Rectal smooth muscle tissue (tissue), 1 donor: ENCODE measurements around the gene KLHL6.
"Not testable (repeated sequence)": the region's sequence is repeated elsewhere in the genome, so short reads cannot be mapped to it uniquely, and the experiment has no call there.

Experiments
- H3K27ac ChIP-seq: one replicate; pipeline ENCODE4 v1.7.0; 2013; ENCODE audit warnings: low read depth, low read length, inconsistent platforms
- H3K27me3 ChIP-seq: one replicate; pipeline ENCODE4 v1.7.0; 2013; ENCODE audit warnings: low read length; ENCODE audit not compliant: control insufficient read depth, insufficient read depth
- H3K36me3 ChIP-seq: one replicate; pipeline ENCODE4 v1.7.0; 2013; ENCODE audit warnings: low read length; ENCODE audit not compliant: control insufficient read depth, insufficient read depth
- H3K4me1 ChIP-seq: one replicate; pipeline ENCODE4 v1.7.0; 2013; ENCODE audit warnings: low read length; ENCODE audit not compliant: control insufficient read depth, insufficient read depth
- H3K4me3 ChIP-seq: one replicate; pipeline ENCODE4 v1.7.0; 2013; ENCODE audit warnings: low read length
- H3K9ac ChIP-seq: one replicate; pipeline ENCODE4 v1.7.0; 2013; ENCODE audit warnings: low read length

KLHL6 gene

GRCh38 chr3:183582161-183582560 lies 26.7 kb upstream of the KLHL6 start:
- Histone ChIP-seq H3K9ac (no peak overlapping the region), H3K4me1 (peaks cover 26% of the 10 kb centered on the region), H3K36me3 (no peaks in the 10 kb centered on the region)

GRCh38 chr3:183581496-183582155 lies 26.1 kb upstream of the KLHL6 start:
- Histone ChIP-seq H3K4me1 (peaks cover 28% of the 10 kb centered on the region), H3K27ac (no peak overlapping the region)

More at GRCh38 chr3:183582161-183582560, 26.7 kb upstream of the KLHL6 start:
- Histone ChIP-seq H3K27me3 (no peaks in the 10 kb centered on the region), H3K4me3 (no peak overlapping the region), H3K27ac (no peak overlapping the region)

GRCh38 chr3:183579967-183580900 lies 24.7 kb upstream of the KLHL6 start:
- H3K4me1 ChIP-seq, result peaks cover 26% of the 10 kb centered on the region
- H3K27ac ChIP-seq, result no peak overlapping the region
- no peaks in the 10 kb centered on the region for H3K27me3 ChIP-seq
- H3K36me3 ChIP-seq, result no peaks in the 10 kb centered on the region
- H3K9ac ChIP-seq, result no peak overlapping the region
- no peak overlapping the region for H3K4me3 ChIP-seq

More at GRCh38 chr3:183581496-183582155, 26.1 kb upstream of the KLHL6 start:
- H3K9ac ChIP-seq, result no peak overlapping the region
- H3K27me3 ChIP-seq, result no peaks in the 10 kb centered on the region
- H3K36me3 ChIP-seq, result no peaks in the 10 kb centered on the region
- H3K4me3 ChIP-seq, result no peak overlapping the region

GRCh38 chr3:183578179-183578578 lies 22.7 kb upstream of the KLHL6 start:
- Histone ChIP-seq H3K27ac (no peak overlapping the region), H3K27me3 (no peaks in the 10 kb centered on the region), H3K4me1 (peaks cover 7% of the 10 kb centered on the region), H3K9ac (no peak overlapping the region), H3K36me3 (no peaks in the 10 kb centered on the region), H3K4me3 (no peak overlapping the region)

- no peak overlapping the region for H3K9ac ChIP-seq
- no peak overlapping the region for H3K27ac ChIP-seq
- no peaks in the 10 kb centered on the region for H3K27me3 ChIP-seq
- H3K36me3 ChIP-seq, result no peaks in the 10 kb centered on the region
- H3K4me3 ChIP-seq, result no peak overlapping the region
- H3K4me1 ChIP-seq, result peaks cover 7% of the 10 kb centered on the region
These were observed 21.8 kb upstream of the KLHL6 start for GRCh38 chr3:183577346-183577745.

- Histone ChIP-seq H3K27me3 (no peaks in the 10 kb centered on the region), H3K9ac (no peak overlapping the region), H3K36me3 (no peaks in the 10 kb centered on the region), H3K27ac (peak overlapping the region; percentile 10), H3K4me3 (no peak overlapping the region), H3K4me1 (peaks cover 7% of the 10 kb centered on the region)
These were observed 21.1 kb upstream of the KLHL6 start for GRCh38 chr3:183576487-183577107.

GRCh38 chr3:183572935-183573334 lies 17.4 kb upstream of the KLHL6 start:
- no peaks in the 10 kb centered on the region for H3K36me3 ChIP-seq
- H3K27ac ChIP-seq, result no peak overlapping the region
- no peak overlapping the region for H3K9ac ChIP-seq
- H3K4me1 ChIP-seq, result peaks cover 3% of the 10 kb centered on the region
- H3K4me3 ChIP-seq, result no peak overlapping the region
- no peaks in the 10 kb centered on the region for H3K27me3 ChIP-seq

GRCh38 chr3:183570191-183570590 lies 14.7 kb upstream of the KLHL6 start:
- H3K36me3 ChIP-seq, H3K9ac ChIP-seq, H3K4me1 ChIP-seq, H3K27me3 ChIP-seq, H3K27ac ChIP-seq, H3K4me3 ChIP-seq: not testable (repeated sequence)

- Histone ChIP-seq H3K27me3 (no peaks in the 10 kb centered on the region), H3K36me3 (no peaks in the 10 kb centered on the region), H3K4me3 (no peak overlapping the region), H3K4me1 (no peaks in the 10 kb centered on the region), H3K27ac (no peak overlapping the region), H3K9ac (no peak overlapping the region)
These were observed 11.4 kb upstream of the KLHL6 start for GRCh38 chr3:183566880-183567279.

- H3K27ac ChIP-seq, result no peak overlapping the region
- H3K4me3 ChIP-seq, result no peak overlapping the region
- no peaks in the 10 kb centered on the region for H3K27me3 ChIP-seq
- H3K9ac ChIP-seq, result no peak overlapping the region
- H3K4me1 ChIP-seq, result no peaks in the 10 kb centered on the region
- H3K36me3 ChIP-seq, result no peaks in the 10 kb centered on the region
These were observed 8.5 kb upstream of the KLHL6 start for GRCh38 chr3:183564046-183564445.

GRCh38 chr3:183563536-183563874 lies 8.0 kb upstream of the KLHL6 start:
- Histone ChIP-seq H3K9ac (no peak overlapping the region), H3K27ac (no peak overlapping the region), H3K4me3 (no peak overlapping the region), H3K4me1 (no peaks in the 10 kb centered on the region), H3K36me3 (no peaks in the 10 kb centered on the region), H3K27me3 (no peaks in the 10 kb centered on the region)

GRCh38 chr3:183560607-183561006 lies 5.1 kb upstream of the KLHL6 start:
- no peak overlapping the region for H3K9ac ChIP-seq
- H3K36me3 ChIP-seq, result no peaks in the 10 kb centered on the region
- no peak overlapping the region for H3K27ac ChIP-seq
- no peaks in the 10 kb centered on the region for H3K4me1 ChIP-seq
- no peak overlapping the region for H3K4me3 ChIP-seq
- H3K27me3 ChIP-seq, result no peaks in the 10 kb centered on the region
